Measurements from ENCODE around the gene MPZL1. TPM values are rescaled to one million over a fixed set of nuclear protein-coding genes. Genes with fewer than 3 reads are reported as not detected.
A peak's percentile ranks its signal among the peaks of the same experiment; 100 is the strongest.

MPZL1 gene
- total RNA-seq, 1 donor from 2014 or later, result 149 TPM

GRCh38 chr1:167722152-167722869 lies 529 bp downstream of the MPZL1 start:
- Mint-ChIP-seq H3K36me3 (ENCODE audit: unreplicated experiment) (no peaks in the 10 kb centered on the region), H3K4me3 (ENCODE audit: unreplicated experiment) (peak overlapping the region; percentile 90), H3K27me3 (ENCODE audit: unreplicated experiment) (peaks cover 7% of the 10 kb centered on the region), H3K27ac (ENCODE audit: unreplicated experiment) (peak overlapping the region; percentile 67), H3K4me1 (ENCODE audit: low read depth, unreplicated experiment) (peaks cover 50% of the 10 kb centered on the region), H3K9me3 (ENCODE audit: unreplicated experiment) (peaks cover 3% of the 10 kb centered on the region)
- TF ChIP-seq CTCF (IDR thresholded peaks at IDR 0.05; ENCODE audit: partially characterized antibody, unreplicated experiment), result no peak
- no peak for DNase-seq

DNA sequence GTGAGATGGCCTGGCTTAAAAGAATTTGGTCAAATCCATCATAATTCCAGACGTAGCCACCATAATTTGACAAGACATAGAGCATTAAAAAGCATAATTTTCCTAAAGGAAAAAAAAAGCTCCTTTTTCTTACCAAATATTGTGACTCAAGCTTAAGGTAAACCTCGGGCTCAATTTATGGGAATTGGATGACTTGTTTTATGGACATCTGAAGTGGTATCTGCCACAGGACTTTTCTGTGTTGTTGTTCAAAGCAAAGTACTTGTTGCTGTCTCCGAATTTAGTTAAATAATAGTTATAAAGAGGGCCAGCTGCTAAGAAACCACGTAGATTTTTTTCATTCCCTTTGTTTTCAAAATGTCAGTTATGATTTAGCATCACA lies 1.1 kb downstream of the MPZL1 start:
- H3K27ac Mint-ChIP-seq (ENCODE audit: unreplicated experiment), result peak overlapping the region; percentile 67
- H3K9me3 Mint-ChIP-seq (ENCODE audit: unreplicated experiment), result peaks cover 3% of the 10 kb centered on the region
- H3K36me3 Mint-ChIP-seq (ENCODE audit: unreplicated experiment), result no peaks in the 10 kb centered on the region
- TF ChIP-seq CTCF (IDR thresholded peaks at IDR 0.05; ENCODE audit: partially characterized antibody, unreplicated experiment), result no peak
- peaks cover 48% of the 10 kb centered on the region for H3K4me1 Mint-ChIP-seq (ENCODE audit: low read depth, unreplicated experiment)
- peaks cover 7% of the 10 kb centered on the region for H3K27me3 Mint-ChIP-seq (ENCODE audit: unreplicated experiment)
- peak overlapping the region; percentile 90 for H3K4me3 Mint-ChIP-seq (ENCODE audit: unreplicated experiment)
- DNase-seq, result no peak

- Mint-ChIP-seq H3K9me3 (ENCODE audit: unreplicated experiment) (peaks cover 3% of the 10 kb centered on the region), H3K27ac (ENCODE audit: unreplicated experiment) (no peak overlapping the region), H3K27me3 (ENCODE audit: unreplicated experiment) (peaks cover 7% of the 10 kb centered on the region), H3K4me1 (ENCODE audit: low read depth, unreplicated experiment) (peaks cover 40% of the 10 kb centered on the region), H3K36me3 (ENCODE audit: unreplicated experiment) (no peaks in the 10 kb centered on the region), H3K4me3 (ENCODE audit: unreplicated experiment) (peak overlapping the region; percentile 90)
- no peak for TF ChIP-seq CTCF (IDR thresholded peaks at IDR 0.05; ENCODE audit: partially characterized antibody, unreplicated experiment)
- no peak for DNase-seq
These were observed 2.0 kb downstream of the MPZL1 start for GRCh38 chr1:167723707-167724323.

DNA sequence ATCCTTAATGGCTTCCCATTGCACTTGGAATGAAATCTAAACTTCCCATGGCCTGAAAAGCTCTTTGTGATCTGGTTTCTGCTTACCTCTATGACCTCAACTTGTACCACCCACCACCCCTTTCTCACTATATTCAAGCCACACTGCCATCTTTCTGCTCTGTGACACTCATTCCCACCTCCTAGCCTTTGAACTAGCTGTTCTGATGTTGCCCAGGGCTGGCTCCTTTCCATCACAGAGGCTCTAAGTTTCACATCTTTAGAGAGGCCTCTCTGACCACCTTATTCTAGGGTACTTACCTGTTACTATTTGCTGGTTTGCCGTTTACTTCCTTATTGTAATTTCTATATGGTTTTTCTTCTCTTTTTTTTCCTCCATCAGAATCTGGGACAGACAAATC lies 4.2 kb downstream of the MPZL1 start:
- H3K36me3 Mint-ChIP-seq (ENCODE audit: unreplicated experiment), result no peaks in the 10 kb centered on the region
- DNase-seq, result no peak
- TF ChIP-seq CTCF (IDR thresholded peaks at IDR 0.05; ENCODE audit: partially characterized antibody, unreplicated experiment), result no peak
- H3K4me3 Mint-ChIP-seq (ENCODE audit: unreplicated experiment), result no peak overlapping the region
- peaks cover 3% of the 10 kb centered on the region for H3K9me3 Mint-ChIP-seq (ENCODE audit: unreplicated experiment)
- peaks cover 7% of the 10 kb centered on the region for H3K27me3 Mint-ChIP-seq (ENCODE audit: unreplicated experiment)
- peaks cover 29% of the 10 kb centered on the region for H3K4me1 Mint-ChIP-seq (ENCODE audit: low read depth, unreplicated experiment)
- no peak overlapping the region for H3K27ac Mint-ChIP-seq (ENCODE audit: unreplicated experiment)

DNA sequence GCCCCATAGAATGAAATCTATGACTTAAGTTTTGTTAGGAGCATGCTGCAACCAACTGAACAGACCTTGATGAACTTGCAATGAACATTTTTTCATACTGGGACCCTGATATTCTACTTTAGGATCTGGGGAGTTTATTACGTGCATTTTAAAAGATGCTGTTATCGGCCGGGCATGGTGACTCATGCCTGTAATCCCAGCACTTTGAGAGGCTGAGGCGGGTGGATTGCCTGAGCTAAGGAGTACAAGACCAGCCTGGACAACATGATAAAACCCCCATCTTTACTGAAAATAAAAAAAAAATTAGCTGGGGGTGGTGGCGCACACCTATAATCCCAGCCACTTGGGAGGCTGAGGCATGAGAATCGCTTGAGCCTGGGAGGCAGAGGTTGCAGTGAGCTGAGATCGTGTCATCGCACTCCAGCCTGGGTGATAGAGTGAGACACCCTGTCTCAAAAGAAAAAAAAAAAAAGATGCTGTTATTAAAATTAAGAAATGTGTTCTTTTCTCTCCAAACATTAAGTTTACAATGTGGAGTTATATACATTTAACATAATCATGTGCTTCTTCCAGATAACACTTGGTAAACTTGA lies 7.1 kb downstream of the MPZL1 start:
- no peak overlapping the region for H3K27ac Mint-ChIP-seq (ENCODE audit: unreplicated experiment)
- no peak for DNase-seq
- H3K4me3 Mint-ChIP-seq (ENCODE audit: unreplicated experiment), result no peak overlapping the region
- H3K4me1 Mint-ChIP-seq (ENCODE audit: low read depth, unreplicated experiment), result peaks cover 17% of the 10 kb centered on the region
- H3K27me3 Mint-ChIP-seq (ENCODE audit: unreplicated experiment), result peaks cover under 1% of the 10 kb centered on the region
- no peak for TF ChIP-seq CTCF (IDR thresholded peaks at IDR 0.05; ENCODE audit: partially characterized antibody, unreplicated experiment)
- no peaks in the 10 kb centered on the region for H3K9me3 Mint-ChIP-seq (ENCODE audit: unreplicated experiment)
- H3K36me3 Mint-ChIP-seq (ENCODE audit: unreplicated experiment), result no peaks in the 10 kb centered on the region
